Gastroesophageal sphincter (tissue), 3 donors: ENCODE data around the gene PLXDC2.

Experiments
- POLR2A ChIP-seq, 2 donors: fragments of 450-650 bp; IDR thresholded peaks; one replicate each; pipeline ENCODE4 v1.6.1; 2017; ENCODE audit warnings: antibody characterized with exemption in 2 of 2, mild to moderate bottlenecking in 2 of 2, moderate library complexity in 1 of 2
- POLR2AphosphoS5 ChIP-seq: sonication (generic); formaldehyde crosslinking; IDR thresholded peaks from one replicate; pipeline ENCODE4 v1.6.1; 2017; ENCODE audit warnings: antibody characterized with exemption
- TF ChIP-seq, protein P1 (sequence below), 4 experiments: fragments of 200-600 bp in 2 of 4; fragments of 450-650 bp in 2 of 4; sonication (generic) in 1 of 4; IDR thresholded peaks; one replicate each; pipeline ENCODE4 v1.5.1; 2017 to 2019; ENCODE audit warnings: antibody characterized with exemption in 4 of 4, mild to moderate bottlenecking in 2 of 4, moderate library complexity in 2 of 4

DNA sequence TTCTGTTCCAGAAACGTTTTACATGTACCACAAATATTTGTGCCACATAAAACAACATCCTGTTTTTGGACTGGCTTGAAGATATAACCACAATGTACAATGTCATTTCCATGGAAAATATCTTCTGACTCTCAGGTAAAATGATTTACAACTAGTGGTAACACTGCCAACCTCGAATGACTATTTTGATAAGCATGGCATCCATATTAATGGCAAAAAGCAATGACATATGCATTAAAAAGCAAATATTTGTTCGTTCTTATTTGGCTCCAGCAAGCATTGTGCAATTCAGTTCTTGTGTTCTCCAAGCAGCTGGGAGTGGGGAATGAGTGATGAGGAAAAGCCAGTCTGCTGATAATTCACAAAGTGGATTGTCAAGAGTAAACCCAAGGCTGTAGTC is 289.0 kb downstream of the PLXDC2 start:
- TF ChIP-seq, protein P1, sequence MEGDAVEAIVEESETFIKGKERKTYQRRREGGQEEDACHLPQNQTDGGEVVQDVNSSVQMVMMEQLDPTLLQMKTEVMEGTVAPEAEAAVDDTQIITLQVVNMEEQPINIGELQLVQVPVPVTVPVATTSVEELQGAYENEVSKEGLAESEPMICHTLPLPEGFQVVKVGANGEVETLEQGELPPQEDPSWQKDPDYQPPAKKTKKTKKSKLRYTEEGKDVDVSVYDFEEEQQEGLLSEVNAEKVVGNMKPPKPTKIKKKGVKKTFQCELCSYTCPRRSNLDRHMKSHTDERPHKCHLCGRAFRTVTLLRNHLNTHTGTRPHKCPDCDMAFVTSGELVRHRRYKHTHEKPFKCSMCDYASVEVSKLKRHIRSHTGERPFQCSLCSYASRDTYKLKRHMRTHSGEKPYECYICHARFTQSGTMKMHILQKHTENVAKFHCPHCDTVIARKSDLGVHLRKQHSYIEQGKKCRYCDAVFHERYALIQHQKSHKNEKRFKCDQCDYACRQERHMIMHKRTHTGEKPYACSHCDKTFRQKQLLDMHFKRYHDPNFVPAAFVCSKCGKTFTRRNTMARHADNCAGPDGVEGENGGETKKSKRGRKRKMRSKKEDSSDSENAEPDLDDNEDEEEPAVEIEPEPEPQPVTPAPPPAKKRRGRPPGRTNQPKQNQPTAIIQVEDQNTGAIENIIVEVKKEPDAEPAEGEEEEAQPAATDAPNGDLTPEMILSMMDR (IDR thresholded peaks at IDR 0.05) = no peak
- TF ChIP-seq POLR2A (IDR thresholded peaks at IDR 0.05) = no peak
- no peak for TF ChIP-seq POLR2AphosphoS5
